DOHH2 (cell line): Measurements from ENCODE around the gene METTL15.

ENCODE experiments used
- EZH2phosphoT487 ChIP-seq: fragments of 200-600 bp; sonication (generic); IDR thresholded peaks from 2 replicates; pipeline ENCODE4 v1.6.1; 2017; ENCODE audit warnings: borderline replicate concordance, mild to moderate bottlenecking, antibody characterized with exemption, low read length, moderate library complexity, mixed read lengths
- TF ChIP-seq, protein P1 (sequence below): fragments of 200-600 bp; sonication (generic); IDR thresholded peaks from one replicate; pipeline ENCODE4 v1.5.1; 2014; ENCODE audit warnings: antibody characterized with exemption, mild to moderate bottlenecking, low read depth, low read length; ENCODE audit not compliant: poor library complexity, severe bottlenecking

GRCh38 chr11:28195449-28195848, 87.3 kb downstream of the METTL15 start:
- TF ChIP-seq, protein P1, sequence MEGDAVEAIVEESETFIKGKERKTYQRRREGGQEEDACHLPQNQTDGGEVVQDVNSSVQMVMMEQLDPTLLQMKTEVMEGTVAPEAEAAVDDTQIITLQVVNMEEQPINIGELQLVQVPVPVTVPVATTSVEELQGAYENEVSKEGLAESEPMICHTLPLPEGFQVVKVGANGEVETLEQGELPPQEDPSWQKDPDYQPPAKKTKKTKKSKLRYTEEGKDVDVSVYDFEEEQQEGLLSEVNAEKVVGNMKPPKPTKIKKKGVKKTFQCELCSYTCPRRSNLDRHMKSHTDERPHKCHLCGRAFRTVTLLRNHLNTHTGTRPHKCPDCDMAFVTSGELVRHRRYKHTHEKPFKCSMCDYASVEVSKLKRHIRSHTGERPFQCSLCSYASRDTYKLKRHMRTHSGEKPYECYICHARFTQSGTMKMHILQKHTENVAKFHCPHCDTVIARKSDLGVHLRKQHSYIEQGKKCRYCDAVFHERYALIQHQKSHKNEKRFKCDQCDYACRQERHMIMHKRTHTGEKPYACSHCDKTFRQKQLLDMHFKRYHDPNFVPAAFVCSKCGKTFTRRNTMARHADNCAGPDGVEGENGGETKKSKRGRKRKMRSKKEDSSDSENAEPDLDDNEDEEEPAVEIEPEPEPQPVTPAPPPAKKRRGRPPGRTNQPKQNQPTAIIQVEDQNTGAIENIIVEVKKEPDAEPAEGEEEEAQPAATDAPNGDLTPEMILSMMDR = no peak
- no peak for TF ChIP-seq EZH2phosphoT487
